ENCODE measurements around the gene FUOM. TPM values are rescaled to one million over a fixed set of nuclear protein-coding genes. Genes with fewer than 3 reads are reported as not detected.
A peak's percentile ranks its signal among the peaks of the same experiment; 100 is the strongest.

Gene FUOM
- total and polyA plus RNA-seq, 2 of the 8 experiments (the other 6 are each of a cell fraction or from before 2014, with no cell fraction given), result 22.0 to 30.4 TPM

DNA sequence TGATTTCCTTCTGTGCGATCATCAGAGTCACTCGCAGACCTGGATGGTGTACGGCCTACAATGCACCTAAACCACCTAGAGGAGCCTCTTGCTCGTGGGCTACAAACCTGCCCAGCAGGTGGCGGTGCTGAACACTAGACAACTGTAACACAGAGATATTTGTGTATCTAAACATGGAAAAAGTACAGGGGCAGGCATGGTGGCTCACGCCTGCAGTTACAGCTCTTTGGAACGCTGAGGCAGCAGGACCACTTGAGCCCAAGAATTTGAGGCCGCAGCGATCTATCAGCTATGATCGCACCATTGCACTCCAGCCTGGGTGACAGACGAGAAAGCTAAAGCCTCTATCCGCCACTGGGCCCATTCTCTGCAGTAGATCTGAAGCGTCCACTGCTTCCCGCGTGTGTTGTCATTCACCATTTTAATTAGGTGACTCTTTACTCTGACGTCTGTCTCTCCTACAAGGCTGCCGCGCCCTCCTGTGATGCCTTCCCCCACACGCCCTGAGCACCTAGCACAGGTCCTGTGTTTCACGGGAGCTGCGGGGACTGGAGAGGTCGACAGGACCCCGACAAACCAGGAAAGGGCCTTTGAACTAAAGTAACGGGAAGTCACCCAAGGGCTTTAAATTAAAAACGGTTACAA, 49.9 kb downstream of the FUOM start:
- Histone ChIP-seq H2BK15ac (ENCODE audit: low read length) (0 out of 2 replicates have a peak overlapping the region, but pooled peaks have one; percentile 46), H4K8ac (ENCODE audit: extremely low read depth, insufficient read depth, low read length) (no peak overlapping the region), H3K14ac (ENCODE audit: insufficient read length) (no peak overlapping the region), H3K4me3 (ENCODE audit: extremely low read depth in 1 of 4, insufficient read depth in 2 of 4, low read depth in 3 of 4, low read length in 4 of 4) (peak overlapping the region; percentile 71 to 85 (median 82)), H2BK120ac (replicated peaks; ENCODE audit: low read depth, low read length) (no peak overlapping the region), H2AFZ (ENCODE audit: low read length) (no peak overlapping the region), H3K9ac (replicated peaks in 1 of 4; ENCODE audit: extremely low read depth in 1 of 4, low read depth in 3 of 4, low read length in 3 of 4) (peak overlapping the region; percentile 45 to 97 (median 76); a peak in 6 of 7 replicates), H3K27ac (ENCODE audit: low read depth, low read length) (no peak overlapping the region), H3K4me1 (replicated peaks in 1 of 4; ENCODE audit: control insufficient read depth in 3 of 4, insufficient read depth in 4 of 4, low read length in 3 of 4) (peaks cover 0 to 6% (median 4%) of the 10 kb centered on the region in 4 experiments; a peak in 4 of 7 replicates), H3K4ac (replicated peaks; ENCODE audit: insufficient read length, low read depth, low read length) (no peak overlapping the region), H3K79me1 (ENCODE audit: low read depth, low read length) (peaks cover 26% of the 10 kb centered on the region), H4K20me1 (replicated peaks in 1 of 2; ENCODE audit: control insufficient read depth in 1 of 2, insufficient read depth in 2 of 2, low read length in 2 of 2) (peaks cover 6 to 16% of the 10 kb centered on the region in 2 experiments), H3K27me3 (replicated peaks in 1 of 4; ENCODE audit: control insufficient read depth in 3 of 4, extremely low read depth in 1 of 4, insufficient read depth in 3 of 4, low read length in 3 of 4) (no peaks in the 10 kb centered on the region), H2BK12ac (ENCODE audit: low read depth, low read length) (no peak overlapping the region), H3K4me2 (ENCODE audit: insufficient read depth in 1 of 2, low read depth in 2 of 2, low read length in 2 of 2) (peak overlapping the region; percentile 85 to 88), H3K23me2 (ENCODE audit: low read depth, low read length) (peaks cover 9% of the 10 kb centered on the region; the same call in 1 of the 2 replicates), H2BK5ac (ENCODE audit: low read depth, low read length) (no peak overlapping the region), H4K5ac (ENCODE audit: insufficient read length, low read depth, low read length) (no peak overlapping the region), H3K9me3 (ENCODE audit: insufficient read depth in 2 of 2, low read depth in 1 of 2, low read length in 1 of 2) (no peaks in the 10 kb centered on the region), H3K79me2 (ENCODE audit: control insufficient read depth in 1 of 2, insufficient read depth in 2 of 2, low read length in 2 of 2) (peaks cover 3 to 39% of the 10 kb centered on the region in 2 experiments; a peak in 3 of 4 replicates), H2BK20ac (ENCODE audit: low read length) (no peak overlapping the region), H3K56ac (replicated peaks; ENCODE audit: insufficient read length, low read depth, low read length) (no peak overlapping the region), H3K36me3 (ENCODE audit: control insufficient read depth in 2 of 4, insufficient read depth in 4 of 4, low read length in 3 of 4) (peaks cover 4 to 22% (median 6%) of the 10 kb centered on the region in 4 experiments; a peak in 7 of 8 replicates), H4K91ac (replicated peaks; ENCODE audit: insufficient read length, low read length) (no peak overlapping the region), H3K23ac (ENCODE audit: insufficient read length) (no peak overlapping the region), H2AK5ac (ENCODE audit: low read depth, low read length) (no peak overlapping the region), H3K18ac (ENCODE audit: extremely low read depth, low read length) (no peak overlapping the region)
- POLR2A ChIA-PET (ENCODE audit: partially characterized antibody), result interaction anchor here (0.6 to 1.4 kb wide), 5 partner anchors 11 to 163 kb away, joined by 3 to 4 read pairs (median 3); partner anchors contain the start of gene FUOM
- CTCF ChIA-PET (ENCODE audit: partially characterized antibody), result interaction anchor here (0.6 to 3.0 kb wide), 28 partner anchors 10 to 698 kb away, joined by 3 to 24 read pairs (median 4); partner anchors contain the start of gene VENTX
- 21% methylated on average over 25 of the region's 25 CpGs; no CpG with 5 or more reads in 1 of the 2 experiments for WGBS, 2 experiments (ENCODE audit: extremely low coverage in 1 of 2, insufficient coverage in 1 of 2, insufficient read length in 1 of 2, insufficient replicate concordance in 2 of 2, low coverage in 1 of 2, low lambda C conversion rate in 2 of 2, missing lambda C conversion rate in 1 of 2)
- FAIRE-seq, result peak; percentile 69
- TF ChIP-seq POLR2A (IDR thresholded peaks at IDR 0.05; ENCODE audit: control extremely low read depth in 1 of 2, low read depth in 2 of 2, low read length in 2 of 2) (no peak), POU5F1 (IDR thresholded peaks at IDR 0.05; ENCODE audit: low read depth, low read length) (no peak), SAP30 (IDR thresholded peaks at IDR 0.05; ENCODE audit: insufficient read depth, insufficient replicate concordance, low read length) (peak; percentile 88), RAD21 (IDR thresholded peaks at IDR 0.05 in 1 of 2, conservative IDR thresholded peaks at IDR 0.05 in 1 of 2; ENCODE audit: low read depth in 2 of 2, low read length in 2 of 2) (peak; percentile 14 to 27; a peak in 3 of 4 replicates), SUZ12 (IDR thresholded peaks at IDR 0.05; ENCODE audit: low read length) (no peak), SIRT6 (IDR thresholded peaks at IDR 0.05; ENCODE audit: low read length) (no peak), EP300 (IDR thresholded peaks at IDR 0.05; ENCODE audit: borderline replicate concordance in 1 of 2, low read depth in 2 of 2, low read length in 2 of 2) (no peak)
- TF ChIP-seq, protein P1, sequence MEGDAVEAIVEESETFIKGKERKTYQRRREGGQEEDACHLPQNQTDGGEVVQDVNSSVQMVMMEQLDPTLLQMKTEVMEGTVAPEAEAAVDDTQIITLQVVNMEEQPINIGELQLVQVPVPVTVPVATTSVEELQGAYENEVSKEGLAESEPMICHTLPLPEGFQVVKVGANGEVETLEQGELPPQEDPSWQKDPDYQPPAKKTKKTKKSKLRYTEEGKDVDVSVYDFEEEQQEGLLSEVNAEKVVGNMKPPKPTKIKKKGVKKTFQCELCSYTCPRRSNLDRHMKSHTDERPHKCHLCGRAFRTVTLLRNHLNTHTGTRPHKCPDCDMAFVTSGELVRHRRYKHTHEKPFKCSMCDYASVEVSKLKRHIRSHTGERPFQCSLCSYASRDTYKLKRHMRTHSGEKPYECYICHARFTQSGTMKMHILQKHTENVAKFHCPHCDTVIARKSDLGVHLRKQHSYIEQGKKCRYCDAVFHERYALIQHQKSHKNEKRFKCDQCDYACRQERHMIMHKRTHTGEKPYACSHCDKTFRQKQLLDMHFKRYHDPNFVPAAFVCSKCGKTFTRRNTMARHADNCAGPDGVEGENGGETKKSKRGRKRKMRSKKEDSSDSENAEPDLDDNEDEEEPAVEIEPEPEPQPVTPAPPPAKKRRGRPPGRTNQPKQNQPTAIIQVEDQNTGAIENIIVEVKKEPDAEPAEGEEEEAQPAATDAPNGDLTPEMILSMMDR (IDR thresholded peaks at IDR 0.05; ENCODE audit: control extremely low read depth in 1 of 3, insufficient read depth in 1 of 3, low read depth in 1 of 3, low read length in 3 of 3), result peak; percentile 72 to 74 (median 73)
- peak; percentile 19 to 75 for DNase-seq (ENCODE audit: low read depth in 1 of 2, low spot score in 2 of 2)
